GM19467 (cell line): ENCODE data around the gene FAM228A.
A peak's percentile ranks its signal among the peaks of the same experiment; 100 is the strongest.
"Not testable (repeated sequence)": the region's sequence is repeated elsewhere in the genome, so short reads cannot be mapped to it uniquely, and the experiment has no call there.

Experiments
- ATAC-seq: cut with Tn5 transposase; IDR thresholded peaks from one replicate; pipeline ENCODE4 v1.9.1; 2021; ENCODE audit warnings: mild to moderate bottlenecking, moderate library complexity; ENCODE audit not compliant: unreplicated experiment

Gene FAM228A

GRCh38 chr2:24190503-24190902 lies 15.7 kb downstream of the FAM228A start:
- ATAC-seq = no peak

- no peak for ATAC-seq
Observed at GRCh38 chr2:24191156-24191555, 16.3 kb downstream of the FAM228A start.

DNA sequence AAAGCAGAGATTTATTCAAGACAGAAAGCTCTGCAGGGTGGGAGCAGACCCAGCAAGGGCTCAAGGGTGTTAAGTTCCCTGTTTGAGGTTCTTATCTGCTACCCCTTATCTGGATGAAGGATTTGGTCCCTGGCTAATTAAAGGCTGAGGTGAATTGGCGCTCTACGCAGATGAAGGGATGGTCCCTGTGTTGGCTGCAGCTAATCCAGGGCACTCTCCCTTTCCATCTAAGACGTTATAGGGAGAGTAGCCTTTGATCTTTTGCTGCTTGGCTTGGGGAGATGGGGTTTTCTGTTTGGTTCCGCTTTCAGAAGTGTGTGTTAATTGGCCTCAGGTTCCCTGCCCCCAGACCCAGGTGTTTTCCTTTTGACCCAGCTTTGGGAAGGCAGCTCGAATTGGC lies 17.0 kb downstream of the FAM228A start:
- no peak for ATAC-seq

- not testable (repeated sequence) for ATAC-seq
Observed at GRCh38 chr2:24197213-24197612, 22.4 kb downstream of the FAM228A start.

DNA sequence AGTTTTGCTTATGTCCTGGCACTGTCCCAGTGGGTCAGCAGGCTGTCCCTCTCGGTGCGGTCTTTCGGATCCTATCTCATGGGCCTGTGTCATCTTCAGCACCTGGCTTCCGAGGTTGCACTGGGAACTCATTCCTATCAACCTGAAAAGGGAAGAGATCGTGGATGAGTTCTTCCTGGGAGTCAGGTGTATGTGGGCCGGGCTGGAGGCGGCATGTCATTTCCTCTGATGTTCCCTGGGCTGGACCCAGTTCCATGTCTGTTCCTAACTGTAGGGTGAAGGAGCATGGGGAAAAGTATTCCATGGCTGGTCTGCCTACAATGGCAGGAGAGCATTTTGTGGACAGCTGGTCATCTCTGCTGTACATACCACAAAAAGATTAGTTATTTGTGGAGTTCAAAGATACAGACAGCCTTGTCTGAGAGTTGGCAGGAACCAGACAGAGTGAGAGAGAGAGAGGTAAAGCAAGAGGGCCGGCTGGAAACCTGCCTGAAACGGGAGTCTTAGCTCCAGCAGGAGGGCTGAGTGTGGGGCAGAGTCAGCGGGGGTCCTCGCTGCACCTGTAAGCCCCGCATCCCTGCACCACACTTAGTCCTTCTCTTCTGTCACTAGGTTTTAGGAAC lies 25.2 kb downstream of the FAM228A start:
- no peak for ATAC-seq

DNA sequence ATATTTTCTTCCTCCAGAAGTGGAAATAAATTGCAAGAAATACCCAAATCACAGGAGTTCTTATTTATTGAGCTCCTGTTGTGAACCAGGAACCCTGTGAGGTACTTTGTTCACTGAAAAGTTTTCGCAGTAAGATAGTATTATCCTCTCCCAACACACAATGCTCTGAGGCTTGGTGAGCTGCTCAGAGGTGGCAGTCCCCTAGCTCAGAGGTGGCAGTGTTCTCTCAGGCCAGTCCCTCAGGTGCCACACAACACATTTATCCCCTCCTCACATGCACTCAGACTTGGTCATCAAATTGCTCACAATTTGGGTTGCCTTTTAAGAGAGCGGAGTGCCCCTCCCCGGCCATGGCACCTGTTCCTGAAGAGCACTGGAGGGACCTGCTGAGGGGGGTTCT lies 25.9 kb downstream of the FAM228A start:
- no peak for ATAC-seq

DNA sequence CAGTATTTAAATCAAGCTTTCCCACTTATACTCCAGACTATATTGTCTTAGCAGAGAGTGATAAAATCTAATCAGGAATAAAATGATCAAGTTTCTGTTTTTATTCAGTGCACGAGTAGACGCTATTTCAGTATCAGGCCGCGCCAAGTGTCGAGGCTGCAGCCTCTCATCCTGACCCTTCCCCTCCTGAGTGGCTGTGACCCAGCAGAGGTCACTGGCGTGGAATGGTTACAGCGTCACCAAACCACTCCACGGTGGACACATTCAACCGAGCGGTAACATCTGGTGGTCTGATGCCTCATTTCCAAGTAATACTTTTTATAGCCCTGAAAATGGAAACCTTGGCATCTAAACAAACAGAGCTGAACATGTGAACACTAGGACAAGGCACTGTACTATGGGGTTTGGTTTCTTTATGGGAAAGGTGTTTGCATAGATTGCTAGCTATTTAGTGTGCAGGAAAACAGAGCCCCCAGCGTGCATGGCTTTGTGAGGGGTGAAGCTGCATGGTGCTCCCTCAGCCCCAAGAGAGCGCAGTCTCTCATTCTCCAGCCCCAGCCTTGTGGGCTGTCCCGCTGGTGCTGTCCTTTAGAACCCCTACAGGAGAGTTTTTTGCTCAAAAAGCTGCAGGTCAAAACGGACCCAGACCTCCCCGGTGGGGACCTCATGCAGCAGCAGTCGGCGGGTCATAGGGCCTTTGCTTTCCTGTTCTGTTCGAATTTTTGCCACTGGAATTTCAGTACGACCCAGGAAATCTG lies 28.4 kb downstream of the FAM228A start:
- ATAC-seq = no peak

GRCh38 chr2:24203787-24204150 lies 28.9 kb downstream of the FAM228A start:
- no peak for ATAC-seq

DNA sequence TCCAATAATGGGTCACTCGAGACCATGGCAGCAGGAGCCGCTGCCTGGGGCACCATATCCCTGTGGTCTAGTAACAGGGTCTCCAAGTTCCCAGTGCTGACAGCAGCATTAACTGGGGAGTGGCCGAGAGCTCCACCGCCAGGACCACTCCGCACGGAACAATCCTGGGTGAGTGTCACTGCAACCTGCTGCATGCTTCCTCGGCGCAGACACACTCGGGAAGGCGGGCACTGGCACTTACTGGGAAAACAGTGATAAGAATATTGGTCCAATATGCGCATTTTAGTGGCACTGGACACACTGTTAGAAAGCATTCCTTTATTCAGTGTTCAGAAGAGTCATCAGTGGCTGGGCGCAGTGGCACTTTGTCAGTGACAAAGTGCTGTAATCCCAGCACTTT lies 29.7 kb downstream of the FAM228A start:
- no peak for ATAC-seq

DNA sequence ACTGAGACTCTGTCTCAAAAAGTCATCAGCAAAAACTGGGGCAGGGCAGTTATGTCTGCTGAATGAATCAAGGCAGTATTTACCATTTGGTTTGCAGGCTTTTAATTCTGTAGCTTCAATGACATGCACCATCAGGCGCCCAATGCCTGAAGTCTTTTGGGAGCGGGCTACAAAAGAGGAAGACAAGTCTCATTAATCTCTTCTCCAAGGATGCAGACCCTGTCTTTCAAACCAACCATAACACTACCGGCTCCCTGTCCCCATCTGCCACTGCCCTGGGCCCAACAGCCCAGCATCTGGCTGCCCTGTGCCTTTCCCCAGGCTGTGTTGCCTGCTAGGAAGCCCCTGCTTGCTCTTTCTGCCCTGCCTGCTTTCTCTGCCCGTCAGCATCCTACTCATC lies 30.3 kb downstream of the FAM228A start:
- ATAC-seq = no peak

DNA sequence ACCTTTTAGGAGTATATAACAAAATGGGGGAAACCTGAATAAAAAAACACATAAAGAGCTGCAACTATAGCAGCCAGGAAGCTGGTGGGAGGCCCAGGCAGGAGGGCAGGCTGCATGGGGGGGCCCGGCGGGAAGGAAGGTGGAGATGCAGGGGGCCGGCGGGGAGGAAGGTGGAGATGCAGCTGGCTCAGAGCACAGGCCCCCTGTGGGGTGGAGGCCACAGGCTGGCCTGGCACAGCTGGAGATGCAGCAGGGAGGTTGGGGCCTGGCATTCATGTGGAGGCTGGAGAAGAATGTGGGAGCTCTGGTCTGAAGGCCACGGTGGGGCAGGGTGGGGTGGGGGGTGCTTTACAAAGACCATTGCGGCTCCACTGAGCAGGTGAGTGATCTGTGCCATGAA lies 31.4 kb downstream of the FAM228A start:
- ATAC-seq = no peak

DNA sequence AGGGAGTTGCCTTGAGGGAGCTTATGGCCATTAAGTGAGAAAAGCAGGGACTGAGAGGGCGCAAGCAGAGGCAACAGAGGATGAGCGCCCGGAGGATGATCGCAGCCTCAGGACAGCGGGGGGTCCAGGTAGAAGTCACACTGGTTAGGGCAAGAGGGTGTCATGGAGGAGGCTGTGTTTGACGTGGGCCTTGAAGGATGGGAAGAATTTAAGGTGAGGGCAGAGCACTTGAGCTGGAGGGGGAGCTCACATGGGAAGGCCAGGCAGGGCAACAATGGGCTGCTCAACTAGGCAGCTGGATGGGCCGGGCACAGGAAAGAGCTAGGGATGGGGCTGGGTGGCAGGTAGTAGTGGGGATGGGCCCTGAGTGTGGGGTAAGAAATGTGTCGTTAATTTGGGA lies 31.9 kb downstream of the FAM228A start:
- no peak for ATAC-seq

DNA sequence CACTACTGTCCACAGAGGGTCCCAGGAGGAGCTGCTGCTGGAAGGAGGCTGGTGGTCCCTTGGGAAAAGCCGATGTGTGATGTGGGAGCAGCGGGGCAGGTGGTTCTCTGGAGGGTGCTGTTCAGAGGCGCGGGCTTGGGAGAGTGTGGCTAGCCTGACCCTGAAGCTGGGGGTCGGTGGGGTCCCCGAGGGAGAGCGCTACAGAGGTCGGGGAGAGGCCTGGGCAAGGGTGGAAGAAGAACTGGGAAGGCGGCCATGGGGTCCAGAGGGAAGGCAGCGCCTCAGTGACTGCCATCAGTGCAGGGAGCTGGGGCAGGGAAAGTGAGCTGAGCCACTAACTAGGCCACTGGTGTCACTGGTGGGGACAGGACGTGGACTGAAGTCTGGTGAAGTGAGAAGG lies 32.5 kb downstream of the FAM228A start:
- no peak for ATAC-seq

DNA sequence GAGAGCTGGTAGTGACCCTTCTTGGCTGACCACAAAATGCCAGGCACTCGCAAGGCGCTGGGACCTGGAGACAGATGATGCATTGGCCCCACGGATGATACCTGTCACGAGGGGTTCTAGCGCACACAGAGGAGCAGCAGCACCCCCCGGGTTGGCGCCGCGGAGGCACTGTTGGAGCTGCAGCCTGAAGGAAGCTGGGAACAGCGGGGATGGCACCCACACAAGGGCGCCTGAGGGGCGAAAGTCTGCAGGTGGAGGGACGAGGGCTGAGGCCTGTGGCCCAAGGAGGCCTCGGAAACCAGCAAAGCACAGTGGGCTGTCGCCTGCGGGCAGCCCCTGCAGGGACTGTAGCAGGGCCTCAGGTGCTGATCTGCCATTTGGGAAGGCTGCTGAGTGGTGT lies 33.6 kb downstream of the FAM228A start:
- no peak for ATAC-seq

GRCh38 chr2:24209389-24210105 lies 34.7 kb downstream of the FAM228A start:
- ATAC-seq = no peak

DNA sequence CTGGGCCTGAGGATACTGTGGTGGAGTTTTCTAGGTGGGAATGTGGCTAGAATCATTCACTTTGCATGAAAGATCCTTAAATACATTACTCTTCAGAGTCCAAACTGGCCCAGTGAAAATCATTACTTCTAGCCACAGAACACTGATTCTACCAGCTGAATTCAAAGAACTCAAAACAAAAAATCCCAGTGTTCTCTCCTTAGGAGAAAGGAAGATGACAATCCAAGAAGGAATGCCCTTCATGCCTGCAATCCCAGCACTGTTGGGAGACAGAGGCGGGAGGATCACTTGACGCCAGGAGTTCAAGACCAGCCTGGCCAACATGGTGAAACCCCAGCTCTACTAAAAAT lies 35.2 kb downstream of the FAM228A start:
- no peak for ATAC-seq

GRCh38 chr2:24210723-24211122 lies 35.9 kb downstream of the FAM228A start:
- no peak for ATAC-seq

DNA sequence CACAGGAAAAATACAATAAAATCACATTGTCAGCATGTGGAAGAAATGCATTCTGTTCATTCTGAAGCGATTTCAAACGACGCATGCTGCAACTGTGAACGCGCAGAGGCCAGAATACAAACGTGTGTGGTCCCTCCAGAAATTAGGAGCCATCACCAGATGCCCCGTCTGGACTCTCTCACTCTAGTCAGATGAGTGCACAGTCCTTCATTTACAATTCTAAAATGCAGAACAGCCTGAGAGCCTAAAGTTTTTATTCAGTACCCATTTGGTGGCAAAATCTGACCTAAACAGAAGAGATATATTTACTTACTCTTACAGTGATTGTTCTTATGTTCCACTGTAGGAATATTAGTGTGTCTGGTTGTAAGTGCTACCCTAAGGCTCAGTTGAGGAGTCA lies 36.6 kb downstream of the FAM228A start:
- ATAC-seq = no peak

GRCh38 chr2:24214880-24215279 lies 40.0 kb downstream of the FAM228A start:
- peak; percentile 87 for ATAC-seq

GRCh38 chr2:24220554-24221291 lies 45.9 kb downstream of the FAM228A start:
- ATAC-seq = no peak

DNA sequence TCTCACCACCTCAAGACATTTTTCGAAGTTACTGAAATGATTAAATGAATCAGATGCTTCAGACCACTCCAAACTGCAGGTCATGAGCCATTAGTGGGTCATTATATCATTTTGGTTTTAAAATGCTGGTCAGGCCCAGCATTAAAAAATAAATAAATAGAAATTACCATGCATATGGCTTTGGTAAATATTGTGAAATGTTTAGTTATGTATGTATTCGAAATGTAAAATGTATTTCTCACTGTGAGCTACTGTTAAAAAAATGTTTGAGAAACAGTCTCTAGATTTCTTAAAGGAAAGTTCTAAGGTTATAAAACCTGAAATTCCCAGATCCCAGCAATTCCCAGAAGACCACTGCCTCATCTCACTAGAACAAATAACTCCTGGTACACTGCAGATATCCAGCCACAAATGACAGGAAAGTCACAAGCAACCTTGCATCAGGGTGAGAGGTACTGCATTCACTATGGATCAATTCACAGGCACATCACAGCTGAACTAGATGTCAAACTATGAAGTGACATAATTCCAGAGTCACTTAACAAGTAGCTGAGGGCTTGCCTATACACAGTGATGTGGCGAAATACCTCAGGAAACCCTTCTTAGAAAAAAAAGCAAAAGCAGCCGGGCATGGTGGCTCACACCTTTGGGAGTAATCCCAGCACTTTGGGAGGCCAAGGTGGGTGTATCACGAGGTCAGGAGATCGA lies 46.6 kb downstream of the FAM228A start:
- no peak for ATAC-seq
